H9 (cell line): ENCODE results near the gene POLL. TPM values are rescaled to one million over a fixed set of nuclear protein-coding genes. Genes with fewer than 3 reads are reported as not detected.

Source experiments
- DNase-seq: peaks from one replicate; pipeline ENCODE4 v3.0.0-alpha.2; 2017
- H2AFZ ChIP-seq: one replicate; pipeline ENCODE4 v1.6.1; 2013; ENCODE audit warnings: mild to moderate bottlenecking, low read length, control low read depth, moderate library complexity
- H2AK5ac ChIP-seq: 2 replicates; pipeline ENCODE4 v1.6.1; 2013; ENCODE audit warnings: low read length, control low read depth, mixed read lengths; ENCODE audit not compliant: insufficient read length
- H2BK120ac ChIP-seq: one replicate; pipeline ENCODE4 v1.6.1; 2013; ENCODE audit warnings: low read depth, mild to moderate bottlenecking, low read length, control low read depth, inconsistent platforms; ENCODE audit not compliant: poor library complexity, severe bottlenecking
- H2BK12ac ChIP-seq: 2 replicates; pipeline ENCODE4 v1.6.1; 2013; ENCODE audit warnings: low read length, control low read depth, mixed read lengths, low read depth; ENCODE audit not compliant: insufficient read length
- H2BK15ac ChIP-seq: 2 replicates; pipeline ENCODE4 v1.6.1; 2013; ENCODE audit warnings: low read depth, low read length, control low read depth
- H2BK20ac ChIP-seq: one replicate; pipeline ENCODE4 v1.6.1; 2013; ENCODE audit warnings: low read depth, mild to moderate bottlenecking, low read length, control low read depth, inconsistent platforms; ENCODE audit not compliant: poor library complexity, severe bottlenecking
- H2BK5ac ChIP-seq: 2 replicates; pipeline ENCODE4 v1.6.1; 2013; ENCODE audit warnings: low read length, control low read depth, mixed read lengths; ENCODE audit not compliant: insufficient read length
- H3K14ac ChIP-seq: 2 replicates; pipeline ENCODE4 v1.6.1; 2013; ENCODE audit warnings: low read length, control low read depth; ENCODE audit not compliant: insufficient read depth
- H3K18ac ChIP-seq: 2 replicates; pipeline ENCODE4 v1.6.1; 2013; ENCODE audit warnings: low read depth, mild to moderate bottlenecking, mixed read lengths, low read length, control low read depth; ENCODE audit not compliant: insufficient read length
- H3K23ac ChIP-seq: 2 replicates; pipeline ENCODE4 v1.6.1; 2013; ENCODE audit warnings: low read length, control low read depth, mixed read lengths, low read depth; ENCODE audit not compliant: insufficient read length
- H3K23me2 ChIP-seq: 2 replicates; pipeline ENCODE4 v1.6.1; 2013; ENCODE audit warnings: low read depth, mild to moderate bottlenecking, mixed read lengths, low read length, control low read depth; ENCODE audit not compliant: insufficient read length, poor library complexity, severe bottlenecking
- H3K27ac ChIP-seq: 2 replicates; pipeline ENCODE4 v1.5.1; 2013; ENCODE audit warnings: low read length, control low read depth, mixed read lengths, low read depth; ENCODE audit not compliant: insufficient read length
- H3K27me3 ChIP-seq: 2 replicates; pipeline ENCODE4 v1.6.1; 2013; ENCODE audit warnings: low read length, control low read depth, inconsistent platforms; ENCODE audit not compliant: insufficient read depth
- H3K4ac ChIP-seq: 2 replicates; pipeline ENCODE4 v1.6.1; 2013; ENCODE audit warnings: low read depth, mild to moderate bottlenecking, control low read depth, inconsistent platforms, low read length, moderate library complexity
- H3K4me1 ChIP-seq: 2 replicates; pipeline ENCODE4 v1.6.1; 2013; ENCODE audit warnings: low read length, control low read depth, inconsistent platforms; ENCODE audit not compliant: insufficient read depth
- H3K4me2 ChIP-seq: 2 replicates; pipeline ENCODE4 v1.6.1; 2013; ENCODE audit warnings: low read length, control low read depth, mixed read lengths; ENCODE audit not compliant: insufficient read length, insufficient read depth
- H3K56ac ChIP-seq: 2 replicates; pipeline ENCODE4 v1.6.1; 2013; ENCODE audit warnings: low read depth, mild to moderate bottlenecking, mixed read lengths, low read length, control low read depth; ENCODE audit not compliant: insufficient read length
- H3K79me1 ChIP-seq: 2 replicates; pipeline ENCODE4 v1.6.1; 2013; ENCODE audit warnings: low read depth, mild to moderate bottlenecking, moderate library complexity, low read length, control low read depth, inconsistent platforms; ENCODE audit not compliant: insufficient read depth, poor library complexity, severe bottlenecking
- H3K79me2 ChIP-seq: 2 replicates; pipeline ENCODE4 v1.6.1; 2013; ENCODE audit warnings: low read length, control low read depth, inconsistent platforms; ENCODE audit not compliant: insufficient read depth
- H3K9ac ChIP-seq: 2 replicates; pipeline ENCODE4 v1.6.1; 2013; ENCODE audit warnings: low read length, control low read depth, mixed read lengths; ENCODE audit not compliant: insufficient read length; ENCODE audit errors: extremely low read depth
- H3K9me3 ChIP-seq: one replicate; pipeline ENCODE4 v1.6.1; 2013; ENCODE audit warnings: low read depth, low read length, inconsistent platforms; ENCODE audit not compliant: control insufficient read depth
- H3T11ph ChIP-seq: one replicate; pipeline ENCODE4 v1.6.1; 2013; ENCODE audit warnings: mild to moderate bottlenecking, low read length, control low read depth, inconsistent platforms
- H4K20me1 ChIP-seq: one replicate; pipeline ENCODE4 v1.6.1; 2013; ENCODE audit not compliant: control insufficient read depth, insufficient read length, insufficient read depth
- H4K5ac ChIP-seq: 2 replicates; pipeline ENCODE4 v1.6.1; 2013; ENCODE audit warnings: low read depth, mild to moderate bottlenecking, mixed read lengths, low read length, control low read depth; ENCODE audit not compliant: insufficient read length
- H4K8ac ChIP-seq: replicated peaks from 2 replicates; pipeline ENCODE4 v1.6.1; 2013; ENCODE audit warnings: low read length, control low read depth, mixed read lengths, low read depth; ENCODE audit not compliant: insufficient read length
- H4K91ac ChIP-seq: 2 replicates; pipeline ENCODE4 v1.6.1; 2013; ENCODE audit warnings: low read depth, mild to moderate bottlenecking, moderate library complexity, mixed read lengths, low read length, control low read depth; ENCODE audit not compliant: insufficient read length
- H3K27ac Mint-ChIP-seq, 3 experiments: 2 replicates in 2 of 3; 3 replicates in 1 of 3; pipeline ENCODE4 v1.8.0; 2020 to 2021; ENCODE audit warnings: mixed read lengths in 3 of 3, mild to moderate bottlenecking in 1 of 3, moderate library complexity in 1 of 3
- H3K27me3 Mint-ChIP-seq: 2 replicates; pipeline ENCODE4 v1.8.0; 2021; ENCODE audit warnings: low read depth, mild to moderate bottlenecking, moderate library complexity, mixed read lengths
- H3K36me3 Mint-ChIP-seq, 3 experiments: 2 replicates in 2 of 3; 3 replicates in 1 of 3; pipeline ENCODE4 v1.8.0; 2020 to 2021; ENCODE audit warnings: low read depth in 3 of 3, mixed read lengths in 3 of 3; ENCODE audit not compliant: insufficient read depth in 1 of 3
- H3K4me1 Mint-ChIP-seq, 2 experiments: 2 replicates each; pipeline ENCODE4 v1.8.0; 2020; ENCODE audit warnings: mixed read lengths in 2 of 2
- H3K4me3 Mint-ChIP-seq, 2 experiments: 2 replicates in 1 of 2; 3 replicates in 1 of 2; pipeline ENCODE4 v1.8.0; 2020 to 2021; ENCODE audit warnings: mild to moderate bottlenecking in 2 of 2, mixed read lengths in 2 of 2, moderate library complexity in 1 of 2
- H3K9me3 Mint-ChIP-seq, 2 experiments: 2 replicates in 1 of 2; 3 replicates in 1 of 2; pipeline ENCODE4 v1.8.0; 2020; ENCODE audit warnings: mild to moderate bottlenecking in 2 of 2, mixed read lengths in 2 of 2, moderate library complexity in 1 of 2
- CTCF ChIP-seq: fragments of 200-600 bp; sonication (generic); conservative IDR thresholded peaks from 3 replicates; pipeline ENCODE4 v1.8.0; 2021; ENCODE audit warnings: antibody characterized with exemption, mild to moderate bottlenecking
- WGBS: extraction: QIAGEN DNeasy Blood & Tissue Kit; methylation state at CpG from one replicate; pipeline ENCODE4 v1.1.7; 2013; ENCODE audit warnings: missing lambda C conversion rate, low lambda C conversion rate, mixed read lengths; ENCODE audit not compliant: insufficient read length; ENCODE audit errors: extremely low coverage; 5-methylcytosine and 5-hydroxymethylcytosine counted together
- total RNA-seq: library from RNA; stranded (reverse); gene quantifications from 2 replicates; pipeline ENCODE4 v1.2.1, GENCODE V29; 2021

The POLL gene
- total RNA-seq, 1 experiment from 2014 or later = 30.8 TPM

GRCh38 chr10:101617824-101618568, 29.9 kb upstream of the POLL start:
- Histone ChIP-seq H2BK5ac (no peak overlapping the region), H3K79me1 (no peaks in the 10 kb centered on the region), H3K23me2 (no peaks in the 10 kb centered on the region), H4K5ac (no peak overlapping the region), H3K56ac (no peak overlapping the region), H3K4me1 (no peaks in the 10 kb centered on the region; the same call in 1 of the 2 replicates), H3K27me3 (no peaks in the 10 kb centered on the region), H3K14ac (no peak overlapping the region), H3K4me2 (no peak overlapping the region), H2BK20ac (no peak overlapping the region), H2AFZ (no peak overlapping the region), H2BK120ac (no peak overlapping the region), H3K18ac (no peak overlapping the region), H4K20me1 (no peaks in the 10 kb centered on the region), H3K27ac (no peak overlapping the region), H3K23ac (no peak overlapping the region), H3K9me3 (no peaks in the 10 kb centered on the region), H2BK15ac (no peak overlapping the region), H3K4ac (no peak overlapping the region), H3T11ph (no peak overlapping the region), H4K91ac (no peak overlapping the region), H3K9ac (no peak overlapping the region), H2BK12ac (no peak overlapping the region), H4K8ac (no peak overlapping the region), H3K79me2 (no peaks in the 10 kb centered on the region), H2AK5ac (no peak overlapping the region)
- WGBS = no CpG with 5 or more reads among the region's 4 CpGs
- Mint-ChIP-seq H3K36me3 (peaks cover 0 to 13% (median 5%) of the 10 kb centered on the region in 3 experiments; a peak in 4 of 7 replicates), H3K9me3 (no peaks in the 10 kb centered on the region), H3K4me3 (no peak overlapping the region), H3K4me1 (peaks cover 39 to 53% of the 10 kb centered on the region in 2 experiments), H3K27me3 (no peaks in the 10 kb centered on the region), H3K27ac (peak overlapping the region; percentile 8 to 72 (median 26); a peak in 4 of 7 replicates)
- no peak for DNase-seq
- no peak for TF ChIP-seq CTCF
